ENCODE data around the gene DTYMK. TPM values are rescaled to one million over a fixed set of nuclear protein-coding genes. Genes with fewer than 3 reads are reported as not detected.

Gene DTYMK
- total RNA-seq = 11.4 and 12.3 TPM in 2 replicates

GRCh38 chr2:241686650-241687425, at the start of gene DTYMK:
DTYMK (minus strand) TSS chr2:241686815; CDS start chr2:241686783, 32 bp downstream.

GRCh38 chr2:241734467-241735208, 48.0 kb upstream of the DTYMK start, which contains the start of gene D2HGDH:
D2HGDH (plus strand) TSS chr2:241734630; CDS start chr2:241735225, 595 bp downstream.

GRCh38 chr2:241701399-241702154, 15.0 kb upstream of the DTYMK start, which contains the start of gene ING5:
ING5 (plus strand) TSS chr2:241702039; CDS start chr2:241702066, 27 bp downstream.

GRCh38 chr2:241637018-241637794, 49.4 kb downstream of the DTYMK start, which contains the start of the genes ATG4B and THAP4:
ATG4B (plus strand) TSS chr2:241637693; CDS start chr2:241637715, 22 bp downstream.
THAP4 (minus strand) TSS chr2:241637158; CDS start chr2:241637017, 141 bp downstream.

Other genes starting within 250 kb of the DTYMK start
- gene STK25, start 178.2 kb downstream of the DTYMK start, total RNA-seq = 207 and 234 TPM in 2 replicates
- 20.3 and 25.6 TPM in 2 replicates for gene BOK, start 128.1 kb downstream of the DTYMK start, total RNA-seq
- gene THAP4, start 49.7 kb downstream of the DTYMK start, total RNA-seq = 47.7 and 51.0 TPM in 2 replicates
- gene ATG4B, start 49.1 kb downstream of the DTYMK start, total RNA-seq = 55.2 and 58.0 TPM in 2 replicates
- gene ING5, start 15.2 kb upstream of the DTYMK start, total RNA-seq = 14.7 and 21.6 TPM in 2 replicates
- 17.1 and 23.4 TPM in 2 replicates for gene D2HGDH, start 47.8 kb upstream of the DTYMK start, total RNA-seq
- not detected in 2 replicates for gene GAL3ST2, start 90.0 kb upstream of the DTYMK start, total RNA-seq
- gene NEU4, start 122.4 kb upstream of the DTYMK start, total RNA-seq = not detected in 2 replicates
- gene PDCD1, start 172.1 kb upstream of the DTYMK start, total RNA-seq = not detected in 2 replicates
- gene RTP5, start 182.9 kb upstream of the DTYMK start, total RNA-seq = not detected in 2 replicates

All from hair follicle dermal papilla cell (primary cell).